IMR-90 (cell line): ENCODE data around the gene SLPI.

ENCODE experiments used
- BHLHE40 ChIP-seq: fragments of 150-350 bp; IDR thresholded peaks from 2 replicates; pipeline ENCODE4 v1.6.1; 2016; ENCODE audit warnings: mild to moderate bottlenecking, low read depth, low read length
- FOS ChIP-seq: fragments of 150-350 bp; IDR thresholded peaks from 2 replicates; pipeline ENCODE4 v1.6.1; 2016; ENCODE audit warnings: low read depth, low read length
- MAFK ChIP-seq: IDR thresholded peaks from 2 replicates; pipeline ENCODE4 v1.6.1; 2012; ENCODE audit warnings: low read depth, low read length, improper control_type of control experiment
- MAZ ChIP-seq: IDR thresholded peaks from 2 replicates; pipeline ENCODE4 v1.6.1; 2012; ENCODE audit warnings: low read depth, mild to moderate bottlenecking, low read length, improper control_type of control experiment, moderate library complexity, borderline replicate concordance
- NFE2L2 ChIP-seq: fragments of 150-350 bp; IDR thresholded peaks from 2 replicates; pipeline ENCODE4 v1.6.1; 2016; ENCODE audit warnings: low read depth, mild to moderate bottlenecking, low read length
- POLR2A ChIP-seq: IDR thresholded peaks from 2 replicates; pipeline ENCODE4 v1.6.1; 2012; ENCODE audit warnings: mild to moderate bottlenecking, low read depth, low read length
- RAD21 ChIP-seq: IDR thresholded peaks from 2 replicates; pipeline ENCODE4 v1.6.1; 2012; ENCODE audit warnings: low read length, improper control_type of control experiment
- RCOR1 ChIP-seq: IDR thresholded peaks from 2 replicates; pipeline ENCODE4 v1.6.1; 2012; ENCODE audit warnings: mild to moderate bottlenecking, low read length, improper control_type of control experiment; ENCODE audit not compliant: insufficient replicate concordance
- TF ChIP-seq, protein P1 (sequence below): conservative IDR thresholded peaks from 2 replicates; pipeline ENCODE4 v1.5.1; 2012; ENCODE audit warnings: mild to moderate bottlenecking, low read depth, low read length, improper control_type of control experiment
- TF ChIP-seq, protein P2 (sequence below): fragments of 150-350 bp; IDR thresholded peaks from 2 replicates; pipeline ENCODE4 v1.6.1; 2016; ENCODE audit warnings: low read depth, mild to moderate bottlenecking, low read length, moderate library complexity, borderline replicate concordance
- TF ChIP-seq, protein P3 (sequence below): fragments of 150-350 bp; IDR thresholded peaks from 2 replicates; pipeline ENCODE4 v1.6.1; 2017; ENCODE audit warnings: mild to moderate bottlenecking, antibody characterized with exemption, low read length, low read depth

DNA sequence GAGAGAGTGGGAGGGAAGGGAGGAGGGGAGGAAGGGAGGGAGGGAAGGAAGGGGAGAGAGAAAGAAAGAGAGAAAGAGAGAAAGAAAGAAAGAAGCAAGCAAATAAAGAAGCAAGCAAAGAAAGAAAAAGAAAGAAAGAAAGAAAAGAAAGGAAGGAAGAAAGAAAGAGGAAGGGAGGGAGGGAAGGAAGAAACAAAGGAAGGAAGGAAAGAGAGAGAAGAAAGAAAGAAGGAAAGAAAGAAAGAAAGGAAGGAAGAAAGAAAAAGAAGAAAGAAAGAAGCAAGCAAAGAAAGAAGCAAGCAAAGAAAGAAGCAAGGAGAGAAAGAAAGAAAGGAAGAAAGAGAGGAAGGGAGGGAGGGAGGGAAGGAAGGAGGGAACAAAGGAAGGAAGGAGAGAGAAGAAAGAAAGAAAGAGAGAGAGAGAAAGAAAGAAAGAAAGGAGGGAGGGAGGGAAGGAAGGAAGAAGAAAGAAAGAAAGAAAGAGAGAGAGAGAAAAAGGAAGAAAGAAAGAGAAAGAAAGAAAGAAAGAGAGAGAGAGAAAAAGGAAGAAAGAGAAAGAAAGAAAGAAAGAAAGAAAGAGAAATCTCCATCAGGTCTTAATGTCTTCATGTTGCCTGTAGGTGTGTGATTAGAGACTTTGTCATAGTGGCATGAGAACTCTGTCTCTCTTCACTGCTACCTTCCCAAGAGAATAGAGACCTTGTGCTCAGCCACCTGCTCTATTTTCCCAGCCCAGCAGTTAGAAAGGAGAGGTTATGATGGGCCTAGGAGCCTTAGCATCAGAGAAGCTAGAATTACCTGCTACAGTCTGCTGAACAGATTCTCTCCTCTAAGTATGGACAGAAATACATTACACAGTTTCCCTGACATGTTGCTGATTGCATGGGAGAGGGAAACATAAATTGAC lies 42.5 kb downstream of the SLPI start:
- TF ChIP-seq, protein P1, sequence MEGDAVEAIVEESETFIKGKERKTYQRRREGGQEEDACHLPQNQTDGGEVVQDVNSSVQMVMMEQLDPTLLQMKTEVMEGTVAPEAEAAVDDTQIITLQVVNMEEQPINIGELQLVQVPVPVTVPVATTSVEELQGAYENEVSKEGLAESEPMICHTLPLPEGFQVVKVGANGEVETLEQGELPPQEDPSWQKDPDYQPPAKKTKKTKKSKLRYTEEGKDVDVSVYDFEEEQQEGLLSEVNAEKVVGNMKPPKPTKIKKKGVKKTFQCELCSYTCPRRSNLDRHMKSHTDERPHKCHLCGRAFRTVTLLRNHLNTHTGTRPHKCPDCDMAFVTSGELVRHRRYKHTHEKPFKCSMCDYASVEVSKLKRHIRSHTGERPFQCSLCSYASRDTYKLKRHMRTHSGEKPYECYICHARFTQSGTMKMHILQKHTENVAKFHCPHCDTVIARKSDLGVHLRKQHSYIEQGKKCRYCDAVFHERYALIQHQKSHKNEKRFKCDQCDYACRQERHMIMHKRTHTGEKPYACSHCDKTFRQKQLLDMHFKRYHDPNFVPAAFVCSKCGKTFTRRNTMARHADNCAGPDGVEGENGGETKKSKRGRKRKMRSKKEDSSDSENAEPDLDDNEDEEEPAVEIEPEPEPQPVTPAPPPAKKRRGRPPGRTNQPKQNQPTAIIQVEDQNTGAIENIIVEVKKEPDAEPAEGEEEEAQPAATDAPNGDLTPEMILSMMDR = no peak
- TF ChIP-seq, protein P2, sequence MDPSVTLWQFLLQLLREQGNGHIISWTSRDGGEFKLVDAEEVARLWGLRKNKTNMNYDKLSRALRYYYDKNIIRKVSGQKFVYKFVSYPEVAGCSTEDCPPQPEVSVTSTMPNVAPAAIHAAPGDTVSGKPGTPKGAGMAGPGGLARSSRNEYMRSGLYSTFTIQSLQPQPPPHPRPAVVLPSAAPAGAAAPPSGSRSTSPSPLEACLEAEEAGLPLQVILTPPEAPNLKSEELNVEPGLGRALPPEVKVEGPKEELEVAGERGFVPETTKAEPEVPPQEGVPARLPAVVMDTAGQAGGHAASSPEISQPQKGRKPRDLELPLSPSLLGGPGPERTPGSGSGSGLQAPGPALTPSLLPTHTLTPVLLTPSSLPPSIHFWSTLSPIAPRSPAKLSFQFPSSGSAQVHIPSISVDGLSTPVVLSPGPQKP = no peak
- TF ChIP-seq FOS = no peak
- no peak for TF ChIP-seq POLR2A
- TF ChIP-seq, protein P3, sequence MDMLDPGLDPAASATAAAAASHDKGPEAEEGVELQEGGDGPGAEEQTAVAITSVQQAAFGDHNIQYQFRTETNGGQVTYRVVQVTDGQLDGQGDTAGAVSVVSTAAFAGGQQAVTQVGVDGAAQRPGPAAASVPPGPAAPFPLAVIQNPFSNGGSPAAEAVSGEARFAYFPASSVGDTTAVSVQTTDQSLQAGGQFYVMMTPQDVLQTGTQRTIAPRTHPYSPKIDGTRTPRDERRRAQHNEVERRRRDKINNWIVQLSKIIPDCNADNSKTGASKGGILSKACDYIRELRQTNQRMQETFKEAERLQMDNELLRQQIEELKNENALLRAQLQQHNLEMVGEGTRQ = no peak
- no peak for TF ChIP-seq MAFK
- no peak for TF ChIP-seq RAD21
- no peak for TF ChIP-seq BHLHE40
- no peak for TF ChIP-seq RCOR1
- no peak for TF ChIP-seq MAZ
- no peak for TF ChIP-seq NFE2L2
